ENCODE data around the gene PRKG1. TPM values are rescaled to one million over a fixed set of nuclear protein-coding genes. Genes with fewer than 3 reads are reported as not detected.

PRKG1 gene
- total RNA-seq, 1 donor from 2014 or later = 22.8 TPM

GRCh38 chr10:52312942-52313255, 1238.6 kb downstream of the PRKG1 start:
- H3K4me1 Mint-ChIP-seq (ENCODE audit: low read depth) = peaks cover 65% of the 10 kb centered on the region
- no peak for TF ChIP-seq CTCF (IDR thresholded peaks at IDR 0.05)
- H3K27ac Mint-ChIP-seq (ENCODE audit: unreplicated experiment) = peak overlapping the region; percentile 94
- H3K4me3 Mint-ChIP-seq (ENCODE audit: unreplicated experiment) = peak overlapping the region; percentile 98
- peaks cover 2% of the 10 kb centered on the region for H3K36me3 Mint-ChIP-seq (ENCODE audit: low read depth)
- no peaks in the 10 kb centered on the region for H3K27me3 Mint-ChIP-seq (ENCODE audit: low read depth)
- no peak for DNase-seq (ENCODE audit: low spot score)
- H3K9me3 Mint-ChIP-seq (ENCODE audit: low read depth) = no peaks in the 10 kb centered on the region

DNA sequence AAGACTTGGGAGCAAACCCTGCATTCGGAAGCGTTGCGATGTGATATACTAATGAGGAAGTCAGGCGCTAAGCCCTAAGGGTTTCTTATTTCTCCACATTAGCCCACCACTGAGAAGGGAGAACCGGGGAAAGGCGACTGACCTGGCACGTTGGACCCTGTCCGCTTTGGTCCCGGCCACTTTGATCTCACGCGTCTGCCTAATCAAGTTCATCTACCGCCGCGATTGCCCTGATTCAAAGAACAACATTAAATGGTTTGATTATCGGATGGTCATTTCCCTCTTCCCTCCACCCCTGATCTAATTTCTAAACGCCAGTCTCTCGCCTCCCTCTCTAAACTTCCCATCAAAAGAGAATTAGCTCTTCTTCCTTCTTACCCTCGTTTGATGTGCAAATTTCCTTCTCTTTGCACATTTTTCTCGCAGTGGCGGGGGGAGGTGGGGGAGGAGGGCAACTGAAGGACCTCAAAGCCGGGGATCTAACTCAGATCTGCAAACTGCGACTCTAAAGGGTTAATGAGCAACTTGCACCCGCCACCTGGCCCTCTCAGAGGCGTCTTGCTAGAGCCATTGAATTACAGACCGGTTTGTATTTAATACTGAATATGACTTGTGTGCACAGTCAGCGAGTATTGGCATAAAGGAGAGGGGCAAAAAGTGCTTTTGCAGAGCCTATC, 1239.1 kb downstream of the PRKG1 start:
- Mint-ChIP-seq H3K27me3 (ENCODE audit: low read depth) (no peaks in the 10 kb centered on the region), H3K4me1 (ENCODE audit: low read depth) (peaks cover 68% of the 10 kb centered on the region), H3K36me3 (ENCODE audit: low read depth) (peaks cover 2% of the 10 kb centered on the region), H3K4me3 (ENCODE audit: unreplicated experiment) (peak overlapping the region; percentile 98), H3K27ac (ENCODE audit: unreplicated experiment) (peak overlapping the region; percentile 94), H3K9me3 (ENCODE audit: low read depth) (no peaks in the 10 kb centered on the region)
- TF ChIP-seq CTCF (IDR thresholded peaks at IDR 0.05) = no peak
- DNase-seq (ENCODE audit: low spot score) = no peak

DNA sequence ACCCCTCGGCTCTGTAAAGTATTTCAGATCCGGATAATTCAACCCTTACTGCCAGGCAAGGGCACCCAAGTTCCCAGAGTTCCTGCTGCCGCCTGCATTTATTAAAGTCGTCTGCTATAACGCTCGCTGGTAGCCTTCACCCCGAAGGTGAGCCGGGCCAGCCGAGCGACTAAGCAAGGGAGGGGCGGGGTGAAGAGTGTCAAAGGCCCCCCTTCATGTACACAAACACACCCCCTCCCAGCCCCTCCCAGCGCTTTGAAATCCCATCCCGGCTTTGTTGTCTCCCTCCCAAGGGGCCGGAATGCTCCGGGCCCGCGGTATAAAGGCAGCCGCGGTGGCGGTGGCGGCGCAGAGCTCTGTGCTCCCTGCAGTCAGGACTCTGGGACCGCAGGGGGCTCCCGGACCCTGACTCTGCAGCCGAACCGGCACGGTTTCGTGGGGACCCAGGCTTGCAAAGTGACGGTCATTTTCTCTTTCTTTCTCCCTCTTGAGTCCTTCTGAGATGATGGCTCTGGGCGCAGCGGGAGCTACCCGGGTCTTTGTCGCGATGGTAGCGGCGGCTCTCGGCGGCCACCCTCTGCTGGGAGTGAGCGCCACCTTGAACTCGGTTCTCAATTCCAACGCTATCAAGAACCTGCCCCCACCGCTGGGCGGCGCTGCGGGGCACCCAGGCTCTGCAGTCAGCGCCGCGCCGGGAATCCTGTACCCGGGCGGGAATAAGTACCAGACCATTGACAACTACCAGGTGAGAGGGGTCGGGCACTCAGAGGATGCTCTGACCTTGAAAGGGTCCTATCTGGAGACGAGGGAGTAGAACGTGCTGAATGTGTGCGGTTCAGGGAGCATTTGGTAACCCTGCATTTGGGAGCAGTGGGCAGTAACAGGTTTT, 1239.9 kb downstream of the PRKG1 start, which contains the start of gene DKK1:
TSS of gene DKK1 (plus strand) at position 349 of the 889 bp plus-strand sequence. CDS start at position 503, 154 bp downstream.
- peak within 1 kb of the TSS; percentile 98 for H3K4me3 Mint-ChIP-seq (ENCODE audit: unreplicated experiment)
- H3K4me1 Mint-ChIP-seq (ENCODE audit: low read depth) = peaks cover 68% of the 10 kb centered on the region
- H3K27me3 Mint-ChIP-seq (ENCODE audit: low read depth) = no peaks in the 10 kb centered on the region
- no peaks in the 10 kb centered on the region for H3K9me3 Mint-ChIP-seq (ENCODE audit: low read depth)
- peak within 1 kb of the TSS; percentile 94 for H3K27ac Mint-ChIP-seq (ENCODE audit: unreplicated experiment)
- TF ChIP-seq CTCF (IDR thresholded peaks at IDR 0.05) = peak; percentile 100
- peaks cover 2% of the 10 kb centered on the region for H3K36me3 Mint-ChIP-seq (ENCODE audit: low read depth)
- DNase-seq (ENCODE audit: low spot score) = peak; percentile 87

DNA sequence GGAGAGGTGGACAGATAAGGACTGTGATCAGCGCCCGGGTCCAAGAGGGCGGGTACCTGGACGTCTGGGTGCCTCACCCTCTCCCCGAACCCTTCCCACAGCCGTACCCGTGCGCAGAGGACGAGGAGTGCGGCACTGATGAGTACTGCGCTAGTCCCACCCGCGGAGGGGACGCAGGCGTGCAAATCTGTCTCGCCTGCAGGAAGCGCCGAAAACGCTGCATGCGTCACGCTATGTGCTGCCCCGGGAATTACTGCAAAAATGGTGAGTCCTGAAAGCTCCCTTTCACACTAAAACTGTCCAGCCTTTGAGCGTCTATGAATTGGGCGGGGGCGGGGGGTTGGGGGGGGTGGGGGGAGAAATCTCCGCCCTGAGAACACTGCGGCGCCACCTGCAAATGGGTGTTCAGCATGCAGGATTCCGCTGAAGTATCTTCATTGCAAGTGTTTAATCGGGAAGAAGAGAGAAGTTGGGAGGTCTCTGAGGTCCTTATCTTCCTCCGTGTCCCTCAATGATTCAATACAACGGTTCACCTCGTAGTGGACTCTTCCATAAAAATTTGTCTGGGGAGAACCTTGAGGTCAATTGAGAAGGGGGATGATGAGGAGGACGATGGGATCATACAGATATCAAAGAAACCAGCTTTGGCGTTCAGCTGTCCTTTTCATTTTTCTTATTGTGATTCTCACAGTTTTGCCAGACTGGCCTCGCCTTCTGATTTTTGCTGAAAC, 1240.7 kb downstream of the PRKG1 start:
- Mint-ChIP-seq H3K4me1 (ENCODE audit: low read depth) (peaks cover 68% of the 10 kb centered on the region), H3K9me3 (ENCODE audit: low read depth) (no peaks in the 10 kb centered on the region), H3K27me3 (ENCODE audit: low read depth) (no peaks in the 10 kb centered on the region), H3K27ac (ENCODE audit: unreplicated experiment) (peak overlapping the region; percentile 94), H3K4me3 (ENCODE audit: unreplicated experiment) (peak overlapping the region; percentile 98), H3K36me3 (ENCODE audit: low read depth) (peaks cover 2% of the 10 kb centered on the region)
- TF ChIP-seq CTCF (IDR thresholded peaks at IDR 0.05) = no peak
- peak; percentile 68 for DNase-seq (ENCODE audit: low spot score)

DNA sequence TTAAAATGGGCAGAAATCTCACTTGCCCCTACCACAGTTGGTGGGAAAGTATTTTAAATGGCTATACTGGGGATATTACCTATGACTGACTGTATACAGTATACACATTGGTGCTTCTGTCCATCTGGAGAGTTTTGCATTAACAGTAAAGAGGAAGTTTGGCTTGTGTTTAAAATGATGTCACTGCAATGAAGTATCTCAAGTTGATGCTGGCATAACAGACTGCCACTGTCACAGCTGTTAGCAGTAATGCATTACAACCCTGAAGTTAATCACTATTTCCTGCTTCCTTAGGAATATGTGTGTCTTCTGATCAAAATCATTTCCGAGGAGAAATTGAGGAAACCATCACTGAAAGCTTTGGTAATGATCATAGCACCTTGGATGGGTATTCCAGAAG, 1241.7 kb downstream of the PRKG1 start:
- Mint-ChIP-seq H3K4me3 (ENCODE audit: unreplicated experiment) (peak overlapping the region; percentile 98), H3K27me3 (ENCODE audit: low read depth) (no peaks in the 10 kb centered on the region), H3K9me3 (ENCODE audit: low read depth) (no peaks in the 10 kb centered on the region), H3K27ac (ENCODE audit: unreplicated experiment) (peak overlapping the region; percentile 60), H3K36me3 (ENCODE audit: low read depth) (peaks cover 2% of the 10 kb centered on the region), H3K4me1 (ENCODE audit: low read depth) (peaks cover 63% of the 10 kb centered on the region)
- DNase-seq (ENCODE audit: low spot score) = no peak
- TF ChIP-seq CTCF (IDR thresholded peaks at IDR 0.05) = no peak

Measured in chondrocyte (in vitro differentiated cells).